ENCODE data around the gene KIAA1958.
"Not testable (repeated sequence)": the region's sequence is repeated elsewhere in the genome, so short reads cannot be mapped to it uniquely, and the experiment has no call there.

The KIAA1958 gene

GRCh38 chr9:112664531-112664930 is 177.9 kb downstream of the KIAA1958 start:
- no peak for DNase-seq (ENCODE audit: low spot score)

- no peak for DNase-seq (ENCODE audit: low spot score)
These were observed 178.7 kb downstream of the KIAA1958 start for GRCh38 chr9:112665347-112665746.

GRCh38 chr9:112669326-112669725 is 182.7 kb downstream of the KIAA1958 start:
- no peak for DNase-seq (ENCODE audit: low spot score)

- DNase-seq (ENCODE audit: low spot score) = no peak
These were observed 184.5 kb downstream of the KIAA1958 start for GRCh38 chr9:112670991-112671625.

GRCh38 chr9:112673221-112673620 is 186.6 kb downstream of the KIAA1958 start:
- DNase-seq (ENCODE audit: low spot score) = not testable (repeated sequence)

GRCh38 chr9:112677040-112677439 is 190.4 kb downstream of the KIAA1958 start:
- no peak for DNase-seq (ENCODE audit: low spot score)

GRCh38 chr9:112680731-112681402 is 194.2 kb downstream of the KIAA1958 start:
- no peak for DNase-seq (ENCODE audit: low spot score)

GRCh38 chr9:112689161-112689740 is 202.6 kb downstream of the KIAA1958 start:
- no peak for DNase-seq (ENCODE audit: low spot score)

GRCh38 chr9:112694706-112695555 is 208.3 kb downstream of the KIAA1958 start:
- no peak for DNase-seq (ENCODE audit: low spot score)

- no peak for DNase-seq (ENCODE audit: low spot score)
These were observed 209.8 kb downstream of the KIAA1958 start for GRCh38 chr9:112696461-112696860.

- no peak for DNase-seq (ENCODE audit: low spot score)
These were observed 212.6 kb downstream of the KIAA1958 start for GRCh38 chr9:112699230-112699629.

- DNase-seq (ENCODE audit: low spot score) = no peak
These were observed 213.5 kb downstream of the KIAA1958 start for GRCh38 chr9:112700085-112700484.

- no peak for DNase-seq (ENCODE audit: low spot score)
These were observed 216.7 kb downstream of the KIAA1958 start for GRCh38 chr9:112703304-112703703.

- peak; percentile 21 for DNase-seq (ENCODE audit: low spot score)
These were observed 219.3 kb downstream of the KIAA1958 start for GRCh38 chr9:112705768-112706427.

- peak; percentile 23 for DNase-seq (ENCODE audit: low spot score)
These were observed 224.5 kb downstream of the KIAA1958 start for GRCh38 chr9:112711050-112711689.

- DNase-seq (ENCODE audit: low spot score) = no peak
These were observed 226.1 kb downstream of the KIAA1958 start for GRCh38 chr9:112712678-112713077.

- peak; percentile 97 for DNase-seq (ENCODE audit: low spot score)
These were observed 231.2 kb downstream of the KIAA1958 start, which contains the start of gene INIP for GRCh38 chr9:112717661-112718331. Gene INIP (minus strand): TSS chr9:112718117. CDS start chr9:112716485, 1,632 bp downstream.
